Liver (tissue), 9 donors: ENCODE results near the gene TWIST2. TPM values are rescaled to one million over a fixed set of nuclear protein-coding genes. Genes with fewer than 3 reads are reported as not detected.

ENCODE experiments used
- DNase-seq: peaks from one replicate; pipeline ENCODE4 v3.0.0-alpha.2; 2017; ENCODE audit warnings: low spot score
- H3K27ac ChIP-seq, 2 donors: one replicate each; pipeline ENCODE4 v1.7.0; 2013; ENCODE audit warnings: inconsistent platforms in 2 of 2, low read length in 2 of 2, control low read depth in 1 of 2, low read depth in 1 of 2, mild to moderate bottlenecking in 1 of 2
- H3K27me3 ChIP-seq, 4 donors: one replicate each; pipeline versions ENCODE4 v1.6.1 to v1.7.0; 2013; ENCODE audit warnings: low read length in 3 of 4, inconsistent platforms in 1 of 4, mild to moderate bottlenecking in 1 of 4, moderate library complexity in 1 of 4; ENCODE audit not compliant: control insufficient read depth in 4 of 4, insufficient read depth in 4 of 4
- H3K36me3 ChIP-seq, 4 donors: one replicate each; pipeline versions ENCODE4 v1.6.1 to v1.7.0; 2013; ENCODE audit warnings: low read length in 3 of 4, mild to moderate bottlenecking in 3 of 4, low read depth in 1 of 4, moderate library complexity in 1 of 4; ENCODE audit not compliant: control insufficient read depth in 4 of 4, insufficient read depth in 3 of 4
- H3K4me1 ChIP-seq, 4 donors: one replicate each; pipeline versions ENCODE4 v1.6.1 to v1.7.0; 2013; ENCODE audit warnings: low read length in 3 of 4, mild to moderate bottlenecking in 3 of 4, moderate library complexity in 1 of 4; ENCODE audit not compliant: control insufficient read depth in 4 of 4, insufficient read depth in 4 of 4
- H3K4me3 ChIP-seq, 3 donors: one replicate each; pipeline versions ENCODE4 v1.6.1 to v1.7.0; 2013; ENCODE audit warnings: low read length in 3 of 3, control low read depth in 1 of 3, low read depth in 1 of 3, mild to moderate bottlenecking in 1 of 3
- H3K9ac ChIP-seq, 2 donors: one replicate each; pipeline ENCODE4 v1.7.0; 2013; ENCODE audit warnings: low read length in 2 of 2, mild to moderate bottlenecking in 2 of 2, moderate library complexity in 2 of 2, control low read depth in 1 of 2, low read depth in 1 of 2
- H3K9me3 ChIP-seq, 4 donors: one replicate each; pipeline versions ENCODE4 v1.6.1 to v1.7.0; 2013; ENCODE audit warnings: low read length in 3 of 4; ENCODE audit not compliant: control insufficient read depth in 4 of 4
- EGR1 ChIP-seq, 2 donors: IDR thresholded peaks; 2 replicates each; pipeline ENCODE4 v1.6.1; 2016 to 2018; ENCODE audit warnings: antibody characterized with exemption in 2 of 2, low read depth in 2 of 2
- FOXA1 ChIP-seq: IDR thresholded peaks from 2 replicates; pipeline ENCODE4 v1.6.1; 2016; ENCODE audit warnings: antibody characterized with exemption
- FOXA2 ChIP-seq: IDR thresholded peaks from 2 replicates; pipeline ENCODE4 v1.6.1; 2016; ENCODE audit warnings: antibody characterized with exemption
- GABPA ChIP-seq, 2 donors: IDR thresholded peaks in 1 of 2; conservative IDR thresholded peaks in 1 of 2; 2 replicates each; pipeline ENCODE4 v1.6.1; 2016; ENCODE audit warnings: antibody characterized with exemption in 2 of 2, mild to moderate bottlenecking in 1 of 2, moderate library complexity in 1 of 2
- HNF4A ChIP-seq, 2 donors: conservative IDR thresholded peaks; 2 replicates each; pipeline ENCODE4 v1.6.1; 2016; ENCODE audit warnings: antibody characterized with exemption in 2 of 2, mild to moderate bottlenecking in 2 of 2
- HNF4G ChIP-seq: IDR thresholded peaks from 2 replicates; pipeline ENCODE4 v1.6.1; 2016; ENCODE audit warnings: antibody characterized with exemption
- JUND ChIP-seq, 2 donors: IDR thresholded peaks; 2 replicates each; pipeline ENCODE4 v1.6.1; 2016; ENCODE audit warnings: antibody characterized with exemption in 2 of 2
- NR2F2 ChIP-seq: IDR thresholded peaks from 2 replicates; pipeline ENCODE4 v1.6.1; 2016; ENCODE audit warnings: antibody characterized with exemption
- RAD21 ChIP-seq, 2 donors: IDR thresholded peaks; 2 replicates each; pipeline ENCODE4 v1.6.1; 2016; ENCODE audit warnings: antibody characterized with exemption in 2 of 2, mild to moderate bottlenecking in 2 of 2
- RXRA ChIP-seq, 2 donors: IDR thresholded peaks; 2 replicates each; pipeline ENCODE4 v1.6.1; 2017 to 2018; ENCODE audit warnings: antibody characterized with exemption in 2 of 2, mild to moderate bottlenecking in 1 of 2
- SP1 ChIP-seq: IDR thresholded peaks from 2 replicates; pipeline ENCODE4 v1.6.1; 2018; ENCODE audit warnings: antibody characterized with exemption, mild to moderate bottlenecking
- TAF1 ChIP-seq: conservative IDR thresholded peaks from 2 replicates; pipeline ENCODE4 v1.6.1; 2016; ENCODE audit warnings: antibody characterized with exemption, mild to moderate bottlenecking
- YY1 ChIP-seq: IDR thresholded peaks from 2 replicates; pipeline ENCODE4 v1.6.1; 2016; ENCODE audit warnings: antibody characterized with exemption, mild to moderate bottlenecking
- WGBS: extraction: QIAGEN DNeasy Blood & Tissue Kit; methylation state at CpG from one replicate; pipeline ENCODE4 v1.1.7; 2013; 5-methylcytosine and 5-hydroxymethylcytosine counted together
- polyA plus RNA-seq, 2 donors: library from polyadenylated mRNA; stranded (reverse) in 1 of 2; unstranded in 1 of 2; fragments of 200-250 nt in 1 of 2; fragments of >200 nt in 1 of 2; fragmentation: Nextera tagmentation in 1 of 2; extraction: Ambion mirVana in 1 of 2; gene quantifications; one replicate each; pipeline versions ENCODE4 v1.2.1 to v1.2.3, GENCODE V29; 2013 to 2015
- total RNA-seq, 2 donors: library from RNA; depleted of rRNA; stranded (reverse); fragments of >200 nt; gene quantifications; one replicate each; pipeline ENCODE4 v1.2.3, GENCODE V29; 2014
- TF ChIP-seq, protein P1 (sequence below): IDR thresholded peaks from 2 replicates; pipeline ENCODE4 v1.6.1; 2016; ENCODE audit warnings: antibody characterized with exemption
- TF ChIP-seq, protein P2 (sequence below): IDR thresholded peaks from 2 replicates; pipeline ENCODE4 v1.6.1; 2016; ENCODE audit warnings: antibody characterized with exemption
- TF ChIP-seq, protein P3 (sequence below): fragments of 150-350 bp; IDR thresholded peaks from 2 replicates; pipeline ENCODE4 v1.5.1; 2017; ENCODE audit warnings: improper control_type of control experiment, low read depth, low read length; ENCODE audit not compliant: missing input control
- TF ChIP-seq, protein P4 (sequence below): IDR thresholded peaks from 2 replicates; pipeline ENCODE4 v1.6.1; 2016; ENCODE audit warnings: antibody characterized with exemption
- donor health status: healthy.
- donor health status: healthy.
- donor health status: healthy.
- donor health status: healthy.
- donor health status: healthy.

The TWIST2 gene
- total and polyA plus RNA-seq, 4 donors: 0.17 to 0.20 (median 0.19) TPM; not detected in 1

DNA sequence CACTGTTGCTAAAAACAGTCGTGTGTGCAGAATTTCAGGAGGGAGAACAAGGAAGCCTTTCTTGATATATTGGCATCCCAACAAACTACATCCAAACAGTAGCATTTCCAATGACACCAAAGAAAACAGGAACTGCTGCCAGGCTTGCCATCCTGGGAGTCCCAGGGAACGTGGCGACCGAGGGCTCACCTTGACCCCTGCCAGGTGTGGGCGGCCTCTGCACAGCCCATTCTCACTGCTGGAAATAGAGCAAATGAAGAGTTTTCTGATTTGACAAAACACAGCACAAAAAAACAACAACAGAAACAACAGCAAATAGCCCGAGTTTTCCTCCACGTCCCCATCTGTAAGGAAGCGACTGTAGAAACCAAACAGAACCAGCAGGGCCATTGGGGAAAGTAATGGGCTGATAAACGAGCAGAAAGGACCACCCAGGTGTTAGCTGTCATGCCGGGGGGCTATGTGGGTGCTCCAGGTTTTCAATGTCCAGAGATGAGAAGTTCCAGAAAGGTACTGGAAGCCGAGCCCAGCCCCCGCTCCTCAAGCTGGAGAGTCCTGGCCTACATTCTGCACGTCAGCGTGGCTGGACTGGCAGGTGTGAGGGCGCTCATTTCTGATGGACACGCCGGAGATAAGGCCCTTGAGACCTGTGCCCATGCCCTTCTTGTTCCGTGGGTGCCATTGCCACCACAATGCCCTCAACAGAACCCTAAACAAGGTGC, 80.8 kb downstream of the TWIST2 start:
- Histone ChIP-seq H3K9ac (no peak overlapping the region), H3K27ac (no peak overlapping the region), H3K4me1 (no peaks in the 10 kb centered on the region), H3K27me3 (peaks cover 0 to 5% (median 0%) of the 10 kb centered on the region in 4 donors), H3K36me3 (no peaks in the 10 kb centered on the region), H3K4me3 (no peak overlapping the region), H3K9me3 (no peaks in the 10 kb centered on the region)
- DNase-seq: no peak
- TF ChIP-seq RAD21 (IDR thresholded peaks at IDR 0.05) (no peak), RXRA (IDR thresholded peaks at IDR 0.05) (no peak), YY1 (no peak), SP1 (no peak), EGR1 (IDR thresholded peaks at IDR 0.05; ENCODE audit: low read depth in 2 of 2) (no peak), JUND (IDR thresholded peaks at IDR 0.05) (no peak), HNF4A (conservative IDR thresholded peaks at IDR 0.05) (no peak), NR2F2 (no peak), TAF1 (no peak), FOXA1 (no peak), GABPA (IDR thresholded peaks at IDR 0.05 in 1 of 2, conservative IDR thresholded peaks at IDR 0.05 in 1 of 2) (no peak)
- TF ChIP-seq, protein P1, sequence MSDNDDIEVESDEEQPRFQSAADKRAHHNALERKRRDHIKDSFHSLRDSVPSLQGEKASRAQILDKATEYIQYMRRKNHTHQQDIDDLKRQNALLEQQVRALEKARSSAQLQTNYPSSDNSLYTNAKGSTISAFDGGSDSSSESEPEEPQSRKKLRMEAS: no peak
- TF ChIP-seq, protein P2, sequence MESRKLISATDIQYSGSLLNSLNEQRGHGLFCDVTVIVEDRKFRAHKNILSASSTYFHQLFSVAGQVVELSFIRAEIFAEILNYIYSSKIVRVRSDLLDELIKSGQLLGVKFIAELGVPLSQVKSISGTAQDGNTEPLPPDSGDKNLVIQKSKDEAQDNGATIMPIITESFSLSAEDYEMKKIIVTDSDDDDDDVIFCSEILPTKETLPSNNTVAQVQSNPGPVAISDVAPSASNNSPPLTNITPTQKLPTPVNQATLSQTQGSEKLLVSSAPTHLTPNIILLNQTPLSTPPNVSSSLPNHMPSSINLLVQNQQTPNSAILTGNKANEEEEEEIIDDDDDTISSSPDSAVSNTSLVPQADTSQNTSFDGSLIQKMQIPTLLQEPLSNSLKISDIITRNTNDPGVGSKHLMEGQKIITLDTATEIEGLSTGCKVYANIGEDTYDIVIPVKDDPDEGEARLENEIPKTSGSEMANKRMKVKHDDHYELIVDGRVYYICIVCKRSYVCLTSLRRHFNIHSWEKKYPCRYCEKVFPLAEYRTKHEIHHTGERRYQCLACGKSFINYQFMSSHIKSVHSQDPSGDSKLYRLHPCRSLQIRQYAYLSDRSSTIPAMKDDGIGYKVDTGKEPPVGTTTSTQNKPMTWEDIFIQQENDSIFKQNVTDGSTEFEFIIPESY: no peak
- 74% methylated on average over 18 of the region's 18 CpGs for WGBS

DNA sequence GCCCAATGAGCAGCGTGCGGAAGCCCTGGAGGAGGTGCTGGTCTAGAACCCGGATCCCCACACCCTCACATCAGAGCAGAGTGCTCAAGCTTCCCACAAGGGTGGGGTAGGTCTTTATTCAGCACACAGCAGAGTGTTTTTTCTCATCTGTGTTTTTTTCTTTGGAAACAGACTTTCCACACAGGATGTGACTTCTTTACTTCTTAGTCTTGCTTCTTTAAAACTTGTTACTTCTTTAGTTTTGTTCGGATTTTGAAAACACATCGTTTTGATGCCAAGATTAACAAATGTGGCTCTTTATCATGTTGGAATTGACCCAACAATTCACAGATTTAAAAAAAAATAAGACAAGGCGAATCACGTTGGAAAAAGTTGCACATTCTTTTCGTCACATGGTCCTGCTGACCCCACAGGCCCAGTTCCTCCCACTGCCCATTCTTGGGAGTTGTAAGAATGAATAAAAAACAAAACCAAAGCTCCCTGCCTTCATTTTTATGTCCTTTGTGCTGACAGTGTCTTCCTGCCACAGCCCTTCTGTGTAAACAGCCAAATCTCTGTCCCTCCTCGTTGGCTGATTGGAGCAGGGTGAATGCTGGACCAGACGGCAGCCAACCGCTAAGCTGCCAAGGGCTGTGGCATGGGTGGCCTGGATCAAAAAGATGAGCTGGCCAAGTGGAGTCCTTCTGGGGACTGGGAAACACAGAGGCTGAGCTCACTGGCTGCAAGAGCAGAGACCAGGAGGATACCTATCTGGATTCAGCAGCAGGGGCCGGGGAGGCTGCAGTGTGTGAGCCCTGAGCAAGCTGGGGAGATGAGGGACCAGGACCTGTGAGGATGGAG, 81.6 kb downstream of the TWIST2 start:
- TF ChIP-seq NR2F2: peak; percentile 38
- TF ChIP-seq HNF4G: no peak
- H3K4me1 ChIP-seq: no peaks in the 10 kb centered on the region
- no peaks in the 10 kb centered on the region for H3K36me3 ChIP-seq
- no peak overlapping the region for H3K27ac ChIP-seq
- peaks cover 0 to 5% (median 0%) of the 10 kb centered on the region in 4 donors for H3K27me3 ChIP-seq
- no peak overlapping the region for H3K9ac ChIP-seq
- 57% methylated on average over 12 of the region's 12 CpGs for WGBS
- peaks cover 0 to 4% (median 0%) of the 10 kb centered on the region in 4 donors for H3K9me3 ChIP-seq
- no peak for DNase-seq
- H3K4me3 ChIP-seq: no peak overlapping the region

DNA sequence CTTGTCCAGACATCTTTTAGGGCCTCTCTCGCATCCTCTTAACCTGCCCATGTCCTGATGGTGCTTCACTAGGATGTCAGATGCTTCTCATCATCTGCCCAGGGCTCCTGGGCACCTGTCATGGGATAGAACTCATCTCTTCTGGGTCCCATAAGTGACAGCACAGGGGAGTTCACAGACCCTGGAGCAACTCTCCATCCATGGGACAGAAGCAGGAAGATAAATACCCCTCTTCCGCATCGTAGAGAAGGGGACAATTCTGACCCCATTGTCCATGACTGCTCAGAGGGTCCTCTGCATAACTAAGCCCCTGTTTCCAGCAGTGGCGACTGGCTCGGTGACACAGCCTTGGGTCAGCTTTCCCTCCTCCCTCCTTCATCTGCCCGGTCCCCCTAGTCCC, 82.3 kb downstream of the TWIST2 start:
- Histone ChIP-seq H3K9ac (no peak overlapping the region), H3K27me3 (peaks cover 0 to 1% (median 0%) of the 10 kb centered on the region in 4 donors), H3K9me3 (peaks cover 0 to 4% (median 0%) of the 10 kb centered on the region in 4 donors), H3K4me3 (no peak overlapping the region), H3K36me3 (no peaks in the 10 kb centered on the region), H3K4me1 (no peaks in the 10 kb centered on the region), H3K27ac (no peak overlapping the region)
- DNase-seq: no peak
- WGBS: 78% methylated on average over 6 of the region's 6 CpGs
- TF ChIP-seq, protein P3, sequence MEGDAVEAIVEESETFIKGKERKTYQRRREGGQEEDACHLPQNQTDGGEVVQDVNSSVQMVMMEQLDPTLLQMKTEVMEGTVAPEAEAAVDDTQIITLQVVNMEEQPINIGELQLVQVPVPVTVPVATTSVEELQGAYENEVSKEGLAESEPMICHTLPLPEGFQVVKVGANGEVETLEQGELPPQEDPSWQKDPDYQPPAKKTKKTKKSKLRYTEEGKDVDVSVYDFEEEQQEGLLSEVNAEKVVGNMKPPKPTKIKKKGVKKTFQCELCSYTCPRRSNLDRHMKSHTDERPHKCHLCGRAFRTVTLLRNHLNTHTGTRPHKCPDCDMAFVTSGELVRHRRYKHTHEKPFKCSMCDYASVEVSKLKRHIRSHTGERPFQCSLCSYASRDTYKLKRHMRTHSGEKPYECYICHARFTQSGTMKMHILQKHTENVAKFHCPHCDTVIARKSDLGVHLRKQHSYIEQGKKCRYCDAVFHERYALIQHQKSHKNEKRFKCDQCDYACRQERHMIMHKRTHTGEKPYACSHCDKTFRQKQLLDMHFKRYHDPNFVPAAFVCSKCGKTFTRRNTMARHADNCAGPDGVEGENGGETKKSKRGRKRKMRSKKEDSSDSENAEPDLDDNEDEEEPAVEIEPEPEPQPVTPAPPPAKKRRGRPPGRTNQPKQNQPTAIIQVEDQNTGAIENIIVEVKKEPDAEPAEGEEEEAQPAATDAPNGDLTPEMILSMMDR: no peak
- no peak for TF ChIP-seq FOXA2
- TF ChIP-seq SP1: no peak
- no peak for TF ChIP-seq TAF1
- TF ChIP-seq RAD21 (IDR thresholded peaks at IDR 0.05): no peak
- TF ChIP-seq, protein P2: no peak
- TF ChIP-seq, protein P4, sequence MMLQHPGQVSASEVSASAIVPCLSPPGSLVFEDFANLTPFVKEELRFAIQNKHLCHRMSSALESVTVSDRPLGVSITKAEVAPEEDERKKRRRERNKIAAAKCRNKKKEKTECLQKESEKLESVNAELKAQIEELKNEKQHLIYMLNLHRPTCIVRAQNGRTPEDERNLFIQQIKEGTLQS: no peak
- no peak for TF ChIP-seq YY1
